Measurements from ENCODE around the gene ABCB8.

ABCB8 gene

GRCh38 chr7:150992833-150993302 lies 35.4 kb upstream of the ABCB8 start:
- TF ChIP-seq CTCF (IDR thresholded peaks at IDR 0.05; ENCODE audit: borderline replicate concordance, control extremely low read depth, extremely low read depth, insufficient read depth, missing control alignments), result no peak
- no peak for DNase-seq (ENCODE audit: low spot score)
- in situ Hi-C loops (cut with MboI; ENCODE audit: low sequenced_read_pairs, unreplicated experiment), result no loop called here

GRCh38 chr7:150993511-150993910 lies 34.7 kb upstream of the ABCB8 start:
- no peak for DNase-seq (ENCODE audit: low spot score)
- no peak for TF ChIP-seq CTCF (IDR thresholded peaks at IDR 0.05; ENCODE audit: borderline replicate concordance, control extremely low read depth, extremely low read depth, insufficient read depth, missing control alignments)
- in situ Hi-C loops (cut with MboI; ENCODE audit: low sequenced_read_pairs, unreplicated experiment), result no loop called here

- DNase-seq (ENCODE audit: low spot score), result no peak
- TF ChIP-seq CTCF (IDR thresholded peaks at IDR 0.05; ENCODE audit: borderline replicate concordance, control extremely low read depth, extremely low read depth, insufficient read depth, missing control alignments), result no peak
- in situ Hi-C loops (cut with MboI; ENCODE audit: low sequenced_read_pairs, unreplicated experiment), result no loop called here
Observed at GRCh38 chr7:150994141-150994837, 34.0 kb upstream of the ABCB8 start.

GRCh38 chr7:150994838-150995510 lies 33.3 kb upstream of the ABCB8 start:
- in situ Hi-C loops (cut with MboI; ENCODE audit: low sequenced_read_pairs, unreplicated experiment), result no loop called here
- TF ChIP-seq CTCF (IDR thresholded peaks at IDR 0.05; ENCODE audit: borderline replicate concordance, control extremely low read depth, extremely low read depth, insufficient read depth, missing control alignments), result no peak
- no peak for DNase-seq (ENCODE audit: low spot score)

- in situ Hi-C loops (cut with MboI; ENCODE audit: low sequenced_read_pairs, unreplicated experiment), result no loop called here
Observed at GRCh38 chr7:150996376-150997074, 31.7 kb upstream of the ABCB8 start.

More at GRCh38 chr7:150996376-150997074, 31.7 kb upstream of the ABCB8 start:
- no peak for DNase-seq (ENCODE audit: low spot score)
- TF ChIP-seq CTCF (IDR thresholded peaks at IDR 0.05; ENCODE audit: borderline replicate concordance, control extremely low read depth, extremely low read depth, insufficient read depth, missing control alignments), result no peak

Measured in GM13976 (cell line).